Small intestine (tissue), 7 donors: Measurements from ENCODE around the gene RAB6A. TPM values are rescaled to one million over a fixed set of nuclear protein-coding genes. Genes with fewer than 3 reads are reported as not detected.

Experiments
- DNase-seq, 2 donors: peaks; one replicate each; pipeline versions ENCODE4 v3.0.0 to v3.0.0-alpha.2; 2013
- FAIRE-seq: peaks from 2 replicates; lab custom pipeline; 2012; peaks lifted over from hg19 to GRCh38; lab: Jason Lieb, UNC
- H3K27ac ChIP-seq, 3 donors: one replicate each; pipeline ENCODE4 v1.5.1; 2013; ENCODE audit warnings: low read length in 2 of 3, mild to moderate bottlenecking in 2 of 3, control low read depth in 1 of 3, inconsistent platforms in 1 of 3, low read depth in 1 of 3, moderate library complexity in 1 of 3
- H3K27me3 ChIP-seq, 3 donors: one replicate each; pipeline ENCODE4 v1.6.1; 2013; ENCODE audit warnings: low read length in 3 of 3, inconsistent platforms in 1 of 3; ENCODE audit not compliant: control insufficient read depth in 3 of 3, insufficient read depth in 3 of 3
- H3K36me3 ChIP-seq, 3 donors: one replicate each; pipeline ENCODE4 v1.6.1; 2013; ENCODE audit warnings: low read length in 3 of 3, inconsistent platforms in 1 of 3, low read depth in 1 of 3, mild to moderate bottlenecking in 1 of 3, moderate library complexity in 1 of 3; ENCODE audit not compliant: control insufficient read depth in 3 of 3, insufficient read depth in 2 of 3
- H3K4me1 ChIP-seq, 3 donors: one replicate each; pipeline ENCODE4 v1.6.1; 2013; ENCODE audit warnings: low read length in 2 of 3, inconsistent platforms in 1 of 3, low read depth in 1 of 3, mild to moderate bottlenecking in 1 of 3, moderate library complexity in 1 of 3; ENCODE audit not compliant: control insufficient read depth in 3 of 3, insufficient read depth in 2 of 3
- H3K4me3 ChIP-seq, 3 donors: one replicate each; pipeline ENCODE4 v1.5.1; 2013; ENCODE audit warnings: low read length in 3 of 3, control low read depth in 1 of 3, inconsistent platforms in 1 of 3, low read depth in 1 of 3, mild to moderate bottlenecking in 1 of 3, moderate library complexity in 1 of 3
- H3K9me3 ChIP-seq, 2 donors: one replicate each; pipeline ENCODE4 v1.6.1; 2013; ENCODE audit warnings: low read depth in 1 of 2, low read length in 1 of 2; ENCODE audit not compliant: control insufficient read depth in 2 of 2, insufficient read depth in 1 of 2
- WGBS, 3 donors: extraction: QIAGEN DNeasy Blood & Tissue Kit; methylation state at CpG; one replicate each; pipeline ENCODE4 v1.1.7; 2013; 5-methylcytosine and 5-hydroxymethylcytosine counted together
- polyA plus RNA-seq, 4 donors: library from polyadenylated mRNA; stranded (reverse) in 3 of 4; unstranded in 1 of 4; fragments of 200-250 nt in 3 of 4; fragments of 120-200 nt in 1 of 4; gene quantifications; one replicate each; pipeline versions ENCODE4 v1.2.1 to v1.2.3, GENCODE V29; 2013
- donor health status: healthy with polysubstance abuse.
- donor health status: control.
- donor health status: control.
- donor health status: Bipolar disorder and iron deficiency.
- donor health status: healthy.

Gene RAB6A
- polyA plus RNA-seq, 4 donors, result 71.8 to 127 (median 95.8) TPM

GRCh38 chr11:73637012-73637411, 123.9 kb downstream of the RAB6A start:
- peaks cover 0 to 4% of the 10 kb centered on the region in 2 donors for H3K9me3 ChIP-seq
- 68 to 84% (median 71%) methylated on average over 1 of the region's 1 CpG for WGBS, 3 donors
- H3K27ac ChIP-seq, result no peak overlapping the region
- H3K36me3 ChIP-seq, result no peaks in the 10 kb centered on the region
- DNase-seq (no peak), FAIRE-seq (no peak)
- H3K4me3 ChIP-seq, result no peak overlapping the region
- no peaks in the 10 kb centered on the region for H3K27me3 ChIP-seq
- H3K4me1 ChIP-seq, result no peaks in the 10 kb centered on the region

DNA sequence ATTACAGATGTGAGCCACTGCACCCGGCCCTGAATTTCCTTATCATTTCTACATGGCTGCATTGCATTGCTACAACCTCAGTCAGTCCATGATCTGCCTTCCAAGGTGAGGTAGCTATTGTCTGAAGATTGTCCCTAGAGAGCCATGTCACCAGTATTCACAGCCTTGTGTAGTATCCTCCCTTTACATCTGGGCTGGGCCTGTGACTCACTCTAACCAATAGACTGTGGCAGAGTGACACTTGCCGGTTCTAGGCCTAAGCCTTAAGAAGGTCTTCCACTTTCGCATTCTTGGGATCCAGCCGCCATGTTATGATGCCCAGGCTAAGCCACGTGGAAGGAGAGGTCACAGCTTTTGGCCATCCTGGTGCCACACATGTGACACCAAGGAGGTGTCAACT, 124.6 kb downstream of the RAB6A start:
- no peak overlapping the region for H3K4me3 ChIP-seq
- no peaks in the 10 kb centered on the region for H3K36me3 ChIP-seq
- H3K9me3 ChIP-seq, result peaks cover 0 to 4% of the 10 kb centered on the region in 2 donors
- no peaks in the 10 kb centered on the region for H3K27me3 ChIP-seq
- FAIRE-seq (no peak), DNase-seq (no peak)
- WGBS, 3 donors, result 90 to 93% (median 92%) methylated on average over 5 of the region's 5 CpGs
- no peaks in the 10 kb centered on the region for H3K4me1 ChIP-seq
- H3K27ac ChIP-seq, result no peak overlapping the region

DNA sequence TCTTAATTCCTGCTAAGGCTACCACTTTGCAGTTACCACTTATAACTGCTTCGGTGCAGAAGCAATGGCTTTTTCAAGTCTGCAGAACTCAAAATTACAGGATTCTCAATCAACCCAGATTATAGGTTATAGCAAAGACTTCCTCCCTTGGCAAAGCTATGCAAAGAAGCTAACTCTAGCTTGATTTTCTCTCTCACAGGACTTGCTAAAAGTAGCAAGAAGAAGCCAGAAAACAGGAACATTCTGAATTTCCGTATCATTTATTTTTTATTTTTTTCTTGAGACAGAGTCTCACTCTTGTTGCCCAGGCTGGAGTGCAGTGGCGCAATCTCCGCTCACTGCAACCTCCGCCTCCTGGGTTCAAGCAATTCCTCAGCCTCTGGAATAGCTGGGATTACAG, 125.2 kb downstream of the RAB6A start:
- no peaks in the 10 kb centered on the region for H3K36me3 ChIP-seq
- H3K27ac ChIP-seq, result no peak overlapping the region
- no peaks in the 10 kb centered on the region for H3K4me1 ChIP-seq
- FAIRE-seq (no peak), DNase-seq (no peak)
- WGBS, 3 donors, result 93 to 98% (median 93%) methylated on average over 5 of the region's 5 CpGs
- no peak overlapping the region for H3K4me3 ChIP-seq
- no peaks in the 10 kb centered on the region for H3K27me3 ChIP-seq
- H3K9me3 ChIP-seq, result peaks cover 0 to 4% of the 10 kb centered on the region in 2 donors

GRCh38 chr11:73633999-73634398, 126.9 kb downstream of the RAB6A start:
- Histone ChIP-seq H3K4me1 (no peaks in the 10 kb centered on the region), H3K27me3 (no peaks in the 10 kb centered on the region), H3K27ac (no peak overlapping the region), H3K9me3 (peaks cover 0 to 4% of the 10 kb centered on the region in 2 donors), H3K4me3 (no peak overlapping the region), H3K36me3 (no peaks in the 10 kb centered on the region)
- WGBS, 3 donors, result 68 to 85% (median 78%) methylated on average over 2 of the region's 2 CpGs
- DNase-seq, result no peak
- FAIRE-seq, result no peak

- H3K27me3 ChIP-seq, result no peaks in the 10 kb centered on the region
- H3K36me3 ChIP-seq, result no peaks in the 10 kb centered on the region
- DNase-seq (no peak), FAIRE-seq (no peak)
- H3K27ac ChIP-seq, result no peak overlapping the region
- WGBS, 3 donors, result 95 to 99% (median 97%) methylated on average over 4 of the region's 4 CpGs
- no peak overlapping the region for H3K4me3 ChIP-seq
- no peaks in the 10 kb centered on the region for H3K4me1 ChIP-seq
- peaks cover 0 to 4% of the 10 kb centered on the region in 2 donors for H3K9me3 ChIP-seq
Observed at GRCh38 chr11:73632996-73633395, 127.9 kb downstream of the RAB6A start.

DNA sequence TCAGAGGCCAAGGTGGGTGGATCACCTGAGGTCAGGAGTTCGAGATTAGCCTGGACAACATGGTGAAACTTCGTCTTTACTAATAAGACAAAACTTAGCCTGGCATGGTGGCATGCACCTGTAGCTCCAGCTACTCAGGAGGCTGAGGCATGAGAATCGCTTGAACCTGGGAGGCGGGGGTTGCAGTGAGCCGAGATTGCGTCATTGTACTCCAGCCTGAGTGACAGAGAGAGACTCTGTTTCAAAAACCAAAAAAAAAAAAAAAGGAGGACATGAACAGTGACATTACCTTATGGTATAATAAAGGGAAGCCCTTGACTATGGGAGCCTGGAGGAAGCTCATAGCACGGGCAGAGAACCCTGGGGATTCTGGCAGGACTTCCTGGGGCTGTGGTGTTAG, 131.0 kb downstream of the RAB6A start:
- no peak overlapping the region for H3K27ac ChIP-seq
- H3K27me3 ChIP-seq, result no peaks in the 10 kb centered on the region
- DNase-seq, result no peak
- no peaks in the 10 kb centered on the region for H3K4me1 ChIP-seq
- no peaks in the 10 kb centered on the region for H3K36me3 ChIP-seq
- FAIRE-seq, result no peak
- H3K9me3 ChIP-seq, result peaks cover 0 to 4% of the 10 kb centered on the region in 2 donors
- 82 to 88% (median 86%) methylated on average over 7 of the region's 7 CpGs for WGBS, 3 donors
- no peak overlapping the region for H3K4me3 ChIP-seq

- no peak overlapping the region for H3K4me3 ChIP-seq
- no peak for FAIRE-seq
Observed at GRCh38 chr11:73625696-73626318, 135.1 kb downstream of the RAB6A start.

More at GRCh38 chr11:73625696-73626318, 135.1 kb downstream of the RAB6A start:
- H3K27me3 ChIP-seq, result peaks cover 0 to 7% (median 0%) of the 10 kb centered on the region in 3 donors
- WGBS, 3 donors, result 24 to 38% (median 32%) methylated on average over 19 of the region's 19 CpGs
- no peaks in the 10 kb centered on the region for H3K36me3 ChIP-seq
- H3K4me1 ChIP-seq, result no peaks in the 10 kb centered on the region
- DNase-seq, result peak; percentile 77 to 86
- no peaks in the 10 kb centered on the region for H3K9me3 ChIP-seq
- no peak overlapping the region for H3K27ac ChIP-seq
